Activated CD8-positive, alpha-beta T cell treated with anti-CD3 and anti-CD28 coated beads, Interleukin-2, amount 10 ng/mL, durations not matched to agents 7 days and 5 days (primary cell): ENCODE results near the gene TMEM106B. TPM values are rescaled to one million over a fixed set of nuclear protein-coding genes. Genes with fewer than 3 reads are reported as not detected.
"Not testable (repeated sequence)": the region's sequence is repeated elsewhere in the genome, so short reads cannot be mapped to it uniquely, and the experiment has no call there.

Source experiments
- ATAC-seq: fragments of 150-1000 bp; cut with Tn5 transposase; one replicate; pipeline ENCODE4 v1.10.0; 2021; ENCODE audit warnings: moderate library complexity
- CTCF ChIA-PET: fragments of 350-600 bp; sonication (Branson Sonifier 250); formaldehyde crosslinking; loops from one replicate; lab custom pipeline; 2021; ENCODE audit warnings: antibody characterized with exemption; lab: Charles Lee
- POLR2A ChIA-PET: fragments of 350-600 bp; sonication (Branson Sonifier 250); formaldehyde crosslinking; loops from one replicate; lab custom pipeline; 2021; ENCODE audit warnings: antibody characterized with exemption; lab: Charles Lee
- DNase-seq: peaks from one replicate; pipeline ENCODE4 v3.0.0-alpha.2; 2020
- H3K27ac Mint-ChIP-seq: one replicate; pipeline ENCODE4 v1.8.0; 2021; ENCODE audit warnings: mild to moderate bottlenecking, mixed read lengths
- H3K27me3 Mint-ChIP-seq: one replicate; pipeline ENCODE4 v1.8.0; 2021; ENCODE audit warnings: low read depth, mixed read lengths
- H3K36me3 Mint-ChIP-seq: one replicate; pipeline ENCODE4 v1.8.0; 2021; ENCODE audit warnings: low read depth, mixed read lengths
- H3K4me1 Mint-ChIP-seq: one replicate; pipeline ENCODE4 v1.8.0; 2021; ENCODE audit warnings: low read depth, mixed read lengths
- H3K4me3 Mint-ChIP-seq: one replicate; pipeline ENCODE4 v1.8.0; 2021; ENCODE audit warnings: mild to moderate bottlenecking, mixed read lengths
- H3K9me3 Mint-ChIP-seq: one replicate; pipeline ENCODE4 v1.8.0; 2022; ENCODE audit warnings: mixed read lengths; ENCODE audit not compliant: insufficient read depth
- total RNA-seq, 2 experiments: library from RNA; stranded (reverse); gene quantifications; one replicate each; pipeline ENCODE4 v1.2.3, GENCODE V29; 2021

TMEM106B gene
- total RNA-seq: 10 to 100 TPM; 43.7 to 48.9 TPM

DNA sequence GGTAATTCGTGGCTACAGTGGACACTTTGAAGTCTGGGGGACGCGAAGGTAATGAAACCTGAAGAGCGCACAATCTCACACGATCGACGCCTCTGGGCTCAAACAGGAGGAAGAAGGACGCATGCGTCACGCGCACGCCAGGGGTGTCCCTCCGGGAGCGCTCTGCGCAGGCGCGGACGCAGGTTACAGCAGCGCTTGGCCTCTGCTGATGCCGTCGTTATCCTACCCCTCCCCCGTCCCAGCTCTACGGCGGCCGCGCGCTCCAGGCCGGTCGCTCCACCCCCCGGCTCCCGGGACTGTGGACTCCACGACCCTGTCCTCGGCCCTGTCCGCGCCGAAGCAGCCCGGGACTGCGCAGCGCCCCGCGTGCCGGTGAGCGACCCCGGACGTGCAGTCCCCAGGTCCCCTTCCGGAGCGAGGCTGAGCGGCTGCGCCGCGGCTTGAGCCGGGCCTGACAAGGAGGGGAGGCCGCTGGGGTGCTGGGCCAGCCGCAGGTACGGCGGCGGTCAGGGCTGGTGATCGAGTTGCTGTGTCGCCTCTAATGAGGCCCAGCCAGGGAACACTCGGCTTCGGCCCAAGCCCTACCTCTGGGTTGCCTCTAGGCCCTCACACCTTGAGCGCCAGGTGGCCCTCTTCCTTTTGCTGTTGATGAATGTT lies at the start of gene TMEM106B:
Gene TMEM106B (plus strand): TSS at position 241 of the 657 bp plus-strand sequence. CDS start 3,517 bp downstream, outside the sequence.
- Mint-ChIP-seq H3K36me3 (peaks cover 24% of the 10 kb centered on the region), H3K9me3 (no peaks in the 10 kb centered on the region), H3K27ac (peak within 1 kb of the TSS; percentile 99), H3K4me1 (peaks cover 28% of the 10 kb centered on the region), H3K4me3 (peak within 1 kb of the TSS; percentile 91), H3K27me3 (peaks cover 7% of the 10 kb centered on the region)
- CTCF ChIA-PET: interaction anchor here (0.6 to 2.7 kb wide), 10 partner anchors 8 to 111 kb away, joined by 3 to 12 read pairs (median 3); no protein-coding TSS in a partner anchor
- POLR2A ChIA-PET: interaction anchor here (0.7 to 2.4 kb wide), 9 partner anchors 10 to 147 kb away, joined by 3 to 11 read pairs (median 4); no protein-coding TSS in a partner anchor
- ATAC-seq (peak; percentile 93), DNase-seq (peak; percentile 98)

GRCh38 chr7:12162415-12163113 lies 48.5 kb upstream of the TMEM106B start:
- CTCF ChIA-PET: no interaction called here

GRCh38 chr7:12168065-12168464 lies 43.0 kb upstream of the TMEM106B start:
- H3K4me3 Mint-ChIP-seq, ATAC-seq, CTCF ChIA-PET, POLR2A ChIA-PET, H3K27me3 Mint-ChIP-seq, DNase-seq, H3K9me3 Mint-ChIP-seq, H3K27ac Mint-ChIP-seq: not testable (repeated sequence)
- peaks cover 40% of the 10 kb centered on the region for H3K36me3 Mint-ChIP-seq
- peaks cover 23% of the 10 kb centered on the region for H3K4me1 Mint-ChIP-seq

More at GRCh38 chr7:12162415-12163113, 48.5 kb upstream of the TMEM106B start:
- Mint-ChIP-seq H3K9me3 (no peaks in the 10 kb centered on the region), H3K36me3 (peaks cover 18% of the 10 kb centered on the region), H3K27me3 (peaks cover 4% of the 10 kb centered on the region), H3K27ac (no peak overlapping the region), H3K4me1 (peaks cover 7% of the 10 kb centered on the region), H3K4me3 (no peak overlapping the region)
- no peak for ATAC-seq
- POLR2A ChIA-PET: no interaction called here
- DNase-seq: no peak

GRCh38 chr7:12169981-12170820 lies 40.9 kb upstream of the TMEM106B start:
- POLR2A ChIA-PET: interaction anchor here (1.2 to 1.5 kb wide), 2 partner anchors 9 to 40 kb away, joined by 3 to 4 read pairs; partner anchors contain the start of gene TMEM106B

GRCh38 chr7:12173671-12174070 lies 37.4 kb upstream of the TMEM106B start:
- CTCF ChIA-PET: no interaction called here

More at GRCh38 chr7:12169981-12170820, 40.9 kb upstream of the TMEM106B start:
- H3K27ac Mint-ChIP-seq: peak overlapping the region; percentile 72
- ATAC-seq (peak; percentile 85), DNase-seq (peak; percentile 69)
- not testable (repeated sequence) for H3K9me3 Mint-ChIP-seq, H3K27me3 Mint-ChIP-seq
- peaks cover 23% of the 10 kb centered on the region for H3K4me1 Mint-ChIP-seq
- peak overlapping the region; percentile 45 for H3K4me3 Mint-ChIP-seq
- CTCF ChIA-PET: interaction anchor here (1.0 to 1.4 kb wide), 2 partner anchors 41 to 44 kb away, joined by 3 read pairs; partner anchors contain the start of gene TMEM106B
- H3K36me3 Mint-ChIP-seq: peaks cover 38% of the 10 kb centered on the region

DNA sequence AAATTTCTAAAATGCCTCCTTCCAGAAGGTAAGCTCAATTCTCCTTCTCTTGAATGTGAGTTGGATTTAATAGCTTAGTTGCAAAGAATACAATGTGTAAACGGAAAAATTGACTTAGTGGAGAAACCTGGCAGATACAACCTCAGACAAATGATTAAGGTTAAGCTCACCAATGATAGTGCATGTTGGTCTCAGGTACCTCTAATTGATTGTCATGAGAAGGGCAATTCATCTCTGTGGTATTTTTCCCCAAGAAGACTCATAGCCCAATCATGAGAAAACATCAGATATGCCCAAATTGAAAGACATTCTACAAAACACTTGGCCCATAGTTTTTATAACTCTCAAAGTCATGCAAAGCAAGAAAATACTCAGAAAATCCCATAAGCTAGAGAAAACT lies 36.2 kb upstream of the TMEM106B start:
- Mint-ChIP-seq H3K4me1 (peaks cover 12% of the 10 kb centered on the region), H3K4me3 (no peak overlapping the region), H3K27ac (no peak overlapping the region), H3K9me3 (no peaks in the 10 kb centered on the region), H3K27me3 (peaks cover 10% of the 10 kb centered on the region), H3K36me3 (peaks cover 1% of the 10 kb centered on the region)
- CTCF ChIA-PET: no interaction called here
- ATAC-seq: no peak
- POLR2A ChIA-PET: no interaction called here
- no peak for DNase-seq

More at GRCh38 chr7:12173671-12174070, 37.4 kb upstream of the TMEM106B start:
- peaks cover 23% of the 10 kb centered on the region for H3K4me1 Mint-ChIP-seq
- POLR2A ChIA-PET: no interaction called here
- peaks cover 6% of the 10 kb centered on the region for H3K27me3 Mint-ChIP-seq
- H3K9me3 Mint-ChIP-seq: peaks cover 7% of the 10 kb centered on the region
- H3K27ac Mint-ChIP-seq: no peak overlapping the region
- no peak for ATAC-seq
- H3K4me3 Mint-ChIP-seq: no peak overlapping the region
- DNase-seq: no peak
- peaks cover 11% of the 10 kb centered on the region for H3K36me3 Mint-ChIP-seq

- ChIA-PET POLR2A (no interaction called here), CTCF (no interaction called here)
- Mint-ChIP-seq H3K36me3 (no peaks in the 10 kb centered on the region), H3K27ac (no peak overlapping the region), H3K4me1 (no peaks in the 10 kb centered on the region), H3K4me3 (no peak overlapping the region), H3K27me3 (peaks cover 13% of the 10 kb centered on the region), H3K9me3 (no peaks in the 10 kb centered on the region)
- DNase-seq (no peak), ATAC-seq (no peak)
These were observed 32.8 kb upstream of the TMEM106B start for GRCh38 chr7:12178317-12178716.

- Mint-ChIP-seq H3K27me3 (peaks cover 5% of the 10 kb centered on the region), H3K4me1 (no peaks in the 10 kb centered on the region), H3K27ac (no peak overlapping the region), H3K4me3 (no peak overlapping the region), H3K36me3 (no peaks in the 10 kb centered on the region), H3K9me3 (no peaks in the 10 kb centered on the region)
- DNase-seq (no peak), ATAC-seq (no peak)
- POLR2A ChIA-PET: no interaction called here
- CTCF ChIA-PET: no interaction called here
These were observed 16.7 kb upstream of the TMEM106B start for GRCh38 chr7:12194426-12194825.

GRCh38 chr7:12196386-12196785 lies 14.7 kb upstream of the TMEM106B start:
- no peaks in the 10 kb centered on the region for H3K36me3 Mint-ChIP-seq
- ATAC-seq (no peak), DNase-seq (no peak)
- H3K9me3 Mint-ChIP-seq: no peaks in the 10 kb centered on the region
- no peak overlapping the region for H3K27ac Mint-ChIP-seq
- H3K4me1 Mint-ChIP-seq: no peaks in the 10 kb centered on the region
- ChIA-PET POLR2A (no interaction called here), CTCF (no interaction called here)
- H3K4me3 Mint-ChIP-seq: no peak overlapping the region
- H3K27me3 Mint-ChIP-seq: peaks cover 8% of the 10 kb centered on the region

- Mint-ChIP-seq H3K27me3 (peaks cover 10% of the 10 kb centered on the region), H3K4me3 (no peak overlapping the region), H3K36me3 (no peaks in the 10 kb centered on the region), H3K4me1 (no peaks in the 10 kb centered on the region), H3K9me3 (no peaks in the 10 kb centered on the region), H3K27ac (no peak overlapping the region)
- DNase-seq (no peak), ATAC-seq (no peak)
- POLR2A ChIA-PET: interaction anchor here (0.7 kb wide), 1 partner anchor 11 kb away, joined by 3 read pairs; the partner anchor contains the start of gene TMEM106B
- CTCF ChIA-PET: interaction anchor here (2.0 kb wide), 1 partner anchor 92 kb away, joined by 5 read pairs; no protein-coding TSS in a partner anchor
These were observed 11.7 kb upstream of the TMEM106B start for GRCh38 chr7:12199363-12199762.

DNA sequence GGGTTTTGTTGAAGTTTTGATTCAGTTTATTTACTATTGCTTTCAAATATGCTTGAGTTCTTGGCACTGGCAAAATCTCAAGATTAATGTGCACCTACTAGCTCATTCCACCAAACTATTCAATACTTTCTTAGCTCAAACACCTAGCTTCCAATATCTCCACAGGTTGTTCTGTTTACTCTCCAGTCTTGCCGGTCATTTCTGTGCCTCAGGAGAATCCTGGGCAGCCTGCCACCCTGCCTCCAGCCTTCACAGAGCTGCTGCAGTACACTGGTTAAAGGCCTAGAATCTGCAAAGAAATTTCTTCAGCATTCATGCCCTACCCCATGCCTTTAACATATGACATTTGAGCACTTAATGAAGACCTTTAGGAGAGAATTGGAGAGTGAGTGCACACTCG lies 4.0 kb upstream of the TMEM106B start:
- Mint-ChIP-seq H3K9me3 (no peaks in the 10 kb centered on the region), H3K27me3 (peaks cover 10% of the 10 kb centered on the region), H3K36me3 (no peaks in the 10 kb centered on the region), H3K27ac (no peak overlapping the region), H3K4me3 (no peak overlapping the region), H3K4me1 (peaks cover 10% of the 10 kb centered on the region)
- ChIA-PET POLR2A (no interaction called here), CTCF (no interaction called here)
- no peak for DNase-seq
- ATAC-seq: no peak
